ENCODE measurements around the gene RBL1.

The RBL1 gene

GRCh38 chr20:36950414-36951197 lies 145.2 kb downstream of the RBL1 start (continued):
- TF ChIP-seq ZBTB11 (tag by site-specific recombination; conservative IDR thresholded peaks at IDR 0.05; ENCODE audit: low read depth): no peak
- no peak for TF ChIP-seq SALL2 (tag by site-specific recombination; IDR thresholded peaks at IDR 0.05; ENCODE audit: borderline replicate concordance)

All from HEK293 (cell line).